Endothelial cell of umbilical vein (primary cell): Measurements from ENCODE around the gene DCUN1D1. TPM values are rescaled to one million over a fixed set of nuclear protein-coding genes. Genes with fewer than 3 reads are reported as not detected.

ENCODE experiments used
- BruUV-seq: library from RNA; stranded (reverse); fragments of 400-500 nt; replicated peaks from 2 replicates; lab custom pipeline; 2021; lab: Mats Ljungman, UMichigan
- CTCF ChIA-PET: fragments of 300-600, 350-600 bp; sonication (Branson Sonifier 250); formaldehyde crosslinking; loops from one replicate; lab custom pipeline; 2021; ENCODE audit warnings: antibody characterized with exemption, inconsistent platforms; lab: Charles Lee
- POLR2A ChIA-PET: fragments of 300-600, 350-600 bp; sonication (Branson Sonifier 250); formaldehyde crosslinking; loops from one replicate; lab custom pipeline; 2021; ENCODE audit warnings: antibody characterized with exemption, inconsistent platforms; lab: Charles Lee
- DNase-seq: peaks from one replicate; pipeline ENCODE4 v3.0.0-alpha.2; 2011; ENCODE audit warnings: low read depth, low spot score
- FAIRE-seq: peaks from 2 replicates; lab custom pipeline; 2011; peaks lifted over from hg19 to GRCh38; lab: Jason Lieb, UNC
- H2AFZ ChIP-seq: 2 replicates; pipeline ENCODE4 v1.6.0; 2012; ENCODE audit warnings: low read depth, low read length, control low read depth, inconsistent platforms
- H3K27ac ChIP-seq: 2 replicates; pipeline ENCODE4 v1.5.1; 2011; ENCODE audit warnings: low read depth, mild to moderate bottlenecking, control low read depth, low read length, moderate library complexity; ENCODE audit not compliant: insufficient read depth
- H3K27me3 ChIP-seq, 2 experiments: 2 replicates each; pipeline versions ENCODE4 v1.6.0 to v1.6.1; 2011; ENCODE audit warnings: low read length in 2 of 2, mixed read lengths in 1 of 2; ENCODE audit not compliant: control insufficient read depth in 2 of 2, insufficient read depth in 2 of 2
- H3K36me3 ChIP-seq, 2 experiments: 2 replicates in 1 of 2; 3 replicates in 1 of 2; pipeline ENCODE4 v1.5.1; 2011; ENCODE audit warnings: low read length in 2 of 2, mild to moderate bottlenecking in 1 of 2, moderate library complexity in 1 of 2; ENCODE audit not compliant: control insufficient read depth in 2 of 2, insufficient read depth in 2 of 2; ENCODE audit errors: extremely low read depth in 1 of 2
- H3K4me1 ChIP-seq: 3 replicates; pipeline ENCODE4 v1.5.1; 2011; ENCODE audit warnings: mild to moderate bottlenecking, low read length; ENCODE audit not compliant: control insufficient read depth, insufficient read depth; ENCODE audit errors: extremely low read depth
- H3K4me2 ChIP-seq: 2 replicates; pipeline ENCODE4 v1.6.1; 2011; ENCODE audit warnings: low read length, control low read depth, mixed read lengths; ENCODE audit not compliant: insufficient read depth
- H3K4me3 ChIP-seq, 3 experiments: fragments of 200-600 bp in 1 of 3; sonication (generic), shearing (Covaris generic) in 1 of 3; replicated peaks in 1 of 3; 2 replicates each; pipeline ENCODE4 v1.5.1; 2011 to 2016; ENCODE audit warnings: control low read depth in 3 of 3, low read length in 3 of 3, mild to moderate bottlenecking in 2 of 3, inconsistent platforms in 1 of 3, low read depth in 1 of 3, moderate library complexity in 1 of 3; ENCODE audit not compliant: insufficient read depth in 1 of 3
- H3K79me2 ChIP-seq: 2 replicates; pipeline ENCODE4 v1.6.0; 2012; ENCODE audit warnings: low read length, inconsistent platforms; ENCODE audit not compliant: control insufficient read depth, insufficient read depth
- H3K9ac ChIP-seq: replicated peaks from 2 replicates; pipeline ENCODE3; 2011; ENCODE audit warnings: low read length, control low read depth; ENCODE audit not compliant: insufficient read depth; ENCODE audit errors: extremely low read depth
- H3K9me1 ChIP-seq: replicated peaks from 3 replicates; pipeline ENCODE4 v1.6.0; 2011; ENCODE audit warnings: mild to moderate bottlenecking, low read length; ENCODE audit not compliant: control insufficient read depth, insufficient read depth; ENCODE audit errors: extremely low read depth
- H3K9me3 ChIP-seq: replicated peaks from 2 replicates; pipeline ENCODE4 v1.5.1; 2012; ENCODE audit warnings: low read length, inconsistent platforms; ENCODE audit not compliant: control insufficient read depth, insufficient read depth
- H4K20me1 ChIP-seq: replicated peaks from 2 replicates; pipeline ENCODE3; 2011; ENCODE audit warnings: mild to moderate bottlenecking, low read length; ENCODE audit not compliant: control insufficient read depth, insufficient read depth; ENCODE audit errors: extremely low read depth
- CTCF ChIP-seq, 2 donors: IDR thresholded peaks; 1 replicate in 1 of 2; 2 replicates in 1 of 2; pipeline ENCODE4 v1.5.1; 2011; ENCODE audit warnings: low read length in 2 of 2, mild to moderate bottlenecking in 2 of 2, moderate library complexity in 2 of 2, control low read depth in 1 of 2, inconsistent platforms in 1 of 2, low read depth in 1 of 2; ENCODE audit not compliant: insufficient read depth in 1 of 2; ENCODE audit errors: extremely low read depth in 1 of 2
- EZH2 ChIP-seq: IDR thresholded peaks from 2 replicates; pipeline ENCODE4 v1.6.1; 2012; ENCODE audit warnings: borderline replicate concordance, low read depth, mild to moderate bottlenecking, moderate library complexity, low read length, inconsistent platforms; ENCODE audit not compliant: severe bottlenecking
- FOS ChIP-seq: IDR thresholded peaks from 2 replicates; pipeline ENCODE4 v1.6.1; 2011; ENCODE audit warnings: mild to moderate bottlenecking, low read length, moderate library complexity, borderline replicate concordance; ENCODE audit not compliant: insufficient read depth
- GATA2 ChIP-seq: IDR thresholded peaks from 2 replicates; pipeline ENCODE4 v1.7.0; 2011; ENCODE audit warnings: low read depth, mild to moderate bottlenecking, moderate library complexity, mixed read lengths, low read length; ENCODE audit not compliant: insufficient read length, insufficient read depth
- JUN ChIP-seq: IDR thresholded peaks from 2 replicates; pipeline ENCODE4 v1.6.1; 2011; ENCODE audit warnings: borderline replicate concordance, low read depth; ENCODE audit not compliant: insufficient read length, insufficient read depth
- MAX ChIP-seq: IDR thresholded peaks from 2 replicates; pipeline ENCODE4 v1.6.1; 2011; ENCODE audit not compliant: insufficient read depth, insufficient read length
- MYC ChIP-seq: IDR thresholded peaks from one replicate; pipeline ENCODE4 v1.6.1; 2011; ENCODE audit warnings: mild to moderate bottlenecking, low read depth, low read length
- POLR2A ChIP-seq: IDR thresholded peaks from 2 replicates; pipeline ENCODE4 v1.6.1; 2012; ENCODE audit warnings: low read depth, mild to moderate bottlenecking, control low read depth, low read length
- POLR2AphosphoS5 ChIP-seq: IDR thresholded peaks from 2 replicates; pipeline ENCODE4 v1.6.1; 2012; ENCODE audit warnings: low read depth, mild to moderate bottlenecking, control low read depth, low read length, moderate library complexity; ENCODE audit not compliant: insufficient read depth
- dilution Hi-C: fragments of 300-500 bp; cut with MboI; formaldehyde crosslinking; loops from one replicate; pipeline ENCODE4 v1.15.0; 2019; ENCODE audit warnings: low sequenced_read_pairs; ENCODE audit not compliant: extremely low pct_ligation_motif_present
- intact Hi-C: fragments of 100-400 bp; cut with micrococcal nuclease; formaldehyde crosslinking; loops from one replicate; pipeline ENCODE4 v1.10.0; 2022
- polyA plus RNA-seq, 4 experiments: library from polyadenylated mRNA; depleted of rRNA in 3 of 4; stranded (reverse) in 3 of 4; unstranded in 1 of 4; fragments of >200 nt; gene quantifications; 2 replicates each; pipeline versions ENCODE4 v1.2.1 to v1.2.3, GENCODE V29; 2011 to 2012; ENCODE audit warnings: missing spikeins in 1 of 4
- total RNA-seq: library from RNA; stranded (reverse); gene quantifications from 2 replicates; pipeline ENCODE4 v1.2.3, GENCODE V29; 2021

DCUN1D1 gene
- total and polyA plus RNA-seq, 2 donors (not counting 3 experiments of a cell fraction or from before 2014, with no cell fraction given): 4.9 to 41.3 TPM

GRCh38 chr3:182957226-182957625, 23.1 kb downstream of the DCUN1D1 start:
- DNase-seq (no peak), FAIRE-seq (no peak)
- H3K79me2 ChIP-seq: no peaks in the 10 kb centered on the region
- H2AFZ ChIP-seq: no peak overlapping the region
- BruUV-seq: no TSS peak
- no peak overlapping the region for H3K9ac ChIP-seq
- H3K9me1 ChIP-seq: no peaks in the 10 kb centered on the region
- TF ChIP-seq FOS (no peak), MYC (no peak), POLR2AphosphoS5 (no peak), GATA2 (no peak), EZH2 (no peak), POLR2A (no peak), MAX (no peak), JUN (no peak), CTCF (IDR thresholded peaks at IDR 0.05; ENCODE audit: extremely low read depth in 1 of 2, insufficient read depth in 1 of 2, low read depth in 1 of 2, low read length in 2 of 2) (no peak)
- H3K27me3 ChIP-seq: no peaks in the 10 kb centered on the region
- no peaks in the 10 kb centered on the region for H3K9me3 ChIP-seq
- no peaks in the 10 kb centered on the region for H3K4me1 ChIP-seq
- intact Hi-C loops (no loop called here), dilution Hi-C loops (no loop called here)
- H3K36me3 ChIP-seq: peaks cover 0 to 4% of the 10 kb centered on the region in 2 experiments
- ChIA-PET CTCF (interaction anchor here (0.6 kb wide), 1 partner anchor 14 kb away, joined by 7 read pairs; no protein-coding TSS in a partner anchor), POLR2A (no interaction called here)
- H3K4me3 ChIP-seq: no peak overlapping the region
- no peak overlapping the region for H3K27ac ChIP-seq
- H3K4me2 ChIP-seq: no peak overlapping the region
- H4K20me1 ChIP-seq: no peaks in the 10 kb centered on the region
